Measurements from ENCODE around the gene IPO5. TPM values are rescaled to one million over a fixed set of nuclear protein-coding genes. Genes with fewer than 3 reads are reported as not detected.
"Not testable (repeated sequence)": the region's sequence is repeated elsewhere in the genome, so short reads cannot be mapped to it uniquely, and the experiment has no call there.

Gene IPO5
- total RNA-seq, 6 experiments from 2014 or later = 36.0 to 52.3 (median 45.2) TPM

DNA sequence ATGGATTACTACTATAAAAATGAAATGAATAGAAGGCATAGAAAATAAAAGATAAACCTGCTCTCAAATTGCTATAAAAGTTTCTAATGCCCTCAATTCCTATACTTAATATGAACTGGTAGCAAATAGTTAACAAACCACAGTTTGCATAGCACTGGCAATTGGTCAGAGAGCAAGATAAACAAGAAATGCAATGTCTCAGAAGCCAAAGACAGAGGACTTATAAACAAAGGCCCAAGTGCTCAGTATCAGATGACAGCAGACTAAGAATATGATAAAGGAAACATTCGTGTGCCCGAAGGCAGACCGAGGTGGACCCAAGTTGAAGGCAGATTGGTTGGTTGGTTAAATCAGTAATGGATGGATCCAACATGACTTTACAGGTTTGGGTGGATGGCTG, 50.6 kb downstream of the IPO5 start:
- ATAC-seq (peak in 1 of 4 donors; percentile 28), DNase-seq (no peak)
- Histone ChIP-seq H3K9me3 (no peaks in the 10 kb centered on the region), H3K4me3 (no peak overlapping the region), H3K4me1 (no peaks in the 10 kb centered on the region), H3K27me3 (no peaks in the 10 kb centered on the region), H3K36me3 (peaks cover 0 to 87% (median 45%) of the 10 kb centered on the region in 4 donors), H3K27ac (no peak overlapping the region)
- TF ChIP-seq POLR2A (IDR thresholded peaks at IDR 0.05) = no peak
- TF ChIP-seq, protein P1, sequence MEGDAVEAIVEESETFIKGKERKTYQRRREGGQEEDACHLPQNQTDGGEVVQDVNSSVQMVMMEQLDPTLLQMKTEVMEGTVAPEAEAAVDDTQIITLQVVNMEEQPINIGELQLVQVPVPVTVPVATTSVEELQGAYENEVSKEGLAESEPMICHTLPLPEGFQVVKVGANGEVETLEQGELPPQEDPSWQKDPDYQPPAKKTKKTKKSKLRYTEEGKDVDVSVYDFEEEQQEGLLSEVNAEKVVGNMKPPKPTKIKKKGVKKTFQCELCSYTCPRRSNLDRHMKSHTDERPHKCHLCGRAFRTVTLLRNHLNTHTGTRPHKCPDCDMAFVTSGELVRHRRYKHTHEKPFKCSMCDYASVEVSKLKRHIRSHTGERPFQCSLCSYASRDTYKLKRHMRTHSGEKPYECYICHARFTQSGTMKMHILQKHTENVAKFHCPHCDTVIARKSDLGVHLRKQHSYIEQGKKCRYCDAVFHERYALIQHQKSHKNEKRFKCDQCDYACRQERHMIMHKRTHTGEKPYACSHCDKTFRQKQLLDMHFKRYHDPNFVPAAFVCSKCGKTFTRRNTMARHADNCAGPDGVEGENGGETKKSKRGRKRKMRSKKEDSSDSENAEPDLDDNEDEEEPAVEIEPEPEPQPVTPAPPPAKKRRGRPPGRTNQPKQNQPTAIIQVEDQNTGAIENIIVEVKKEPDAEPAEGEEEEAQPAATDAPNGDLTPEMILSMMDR (IDR thresholded peaks at IDR 0.05) = no peak
- WGBS (ENCODE audit: insufficient coverage, low coverage, low lambda C conversion rate, missing lambda C conversion rate) = 76% methylated on average over 3 of the region's 3 CpGs
- intact Hi-C loops (cut with DNase I) = loop anchor here in 1 of 2 donors (10.0 kb wide), 1 partner anchor 149 kb away; no protein-coding TSS in a partner anchor

GRCh38 chr13:98004997-98005396, 51.5 kb downstream of the IPO5 start:
- DNase-seq, ATAC-seq, H3K4me1 ChIP-seq, H3K27ac ChIP-seq, H3K4me3 ChIP-seq, H3K9me3 ChIP-seq, H3K27me3 ChIP-seq: not testable (repeated sequence)
- intact Hi-C loops (cut with DNase I) = loop anchor here in 1 of 2 donors (10.0 kb wide), 1 partner anchor 150 kb away; no protein-coding TSS in a partner anchor
- 98% methylated on average over 6 of the region's 8 CpGs for WGBS (ENCODE audit: insufficient coverage, low coverage, low lambda C conversion rate, missing lambda C conversion rate)
- H3K36me3 ChIP-seq = peaks cover 0 to 96% (median 50%) of the 10 kb centered on the region in 4 donors

GRCh38 chr13:98007001-98007400, 53.5 kb downstream of the IPO5 start:
- intact Hi-C loops (cut with DNase I) = loop anchor here in 1 of 2 donors (10.0 kb wide), 1 partner anchor 152 kb away; no protein-coding TSS in a partner anchor
- peaks cover 0 to 89% (median 46%) of the 10 kb centered on the region in 4 donors for H3K36me3 ChIP-seq

GRCh38 chr13:98013241-98013640, 59.8 kb downstream of the IPO5 start:
- 89% methylated on average over 9 of the region's 9 CpGs for whole genome bisulfite sequencing (ENCODE audit: insufficient coverage, low coverage, low lambda C conversion rate, missing lambda C conversion rate)
- Histone ChIP-seq H3K4me1 (no peaks in the 10 kb centered on the region), H3K4me3 (no peak overlapping the region), H3K27me3 (no peaks in the 10 kb centered on the region), H3K9me3 (no peaks in the 10 kb centered on the region), H3K27ac (no peak overlapping the region), H3K36me3 (peaks cover 8 to 68% (median 30%) of the 10 kb centered on the region in 4 donors)
- ATAC-seq (no peak), DNase-seq (no peak)
- no peak for TF ChIP-seq POLR2A (IDR thresholded peaks at IDR 0.05)
- TF ChIP-seq, protein P1 (IDR thresholded peaks at IDR 0.05) = no peak
- intact Hi-C loops (cut with DNase I) = no loop called here

More at GRCh38 chr13:98007001-98007400, 53.5 kb downstream of the IPO5 start:
- 75% methylated on average over 1 of the region's 5 CpGs for WGBS (ENCODE audit: insufficient coverage, low coverage, low lambda C conversion rate, missing lambda C conversion rate)
- no peaks in the 10 kb centered on the region for H3K4me1 ChIP-seq
- DNase-seq (no peak), ATAC-seq (no peak)
- TF ChIP-seq, protein P1 (IDR thresholded peaks at IDR 0.05) = no peak
- no peak for TF ChIP-seq POLR2A (IDR thresholded peaks at IDR 0.05)
- H3K27me3 ChIP-seq = no peaks in the 10 kb centered on the region
- H3K27ac ChIP-seq = no peak overlapping the region
- no peaks in the 10 kb centered on the region for H3K9me3 ChIP-seq
- no peak overlapping the region for H3K4me3 ChIP-seq

GRCh38 chr13:98014766-98015165, 61.3 kb downstream of the IPO5 start:
- Histone ChIP-seq H3K27ac (no peak overlapping the region), H3K4me3 (no peak overlapping the region), H3K36me3 (peaks cover 15 to 68% (median 34%) of the 10 kb centered on the region in 4 donors), H3K9me3 (no peaks in the 10 kb centered on the region), H3K4me1 (no peaks in the 10 kb centered on the region), H3K27me3 (no peaks in the 10 kb centered on the region)
- ATAC-seq = no peak
- intact Hi-C loops (cut with DNase I) = no loop called here
- TF ChIP-seq, protein P1 (IDR thresholded peaks at IDR 0.05) = no peak
- TF ChIP-seq POLR2A (IDR thresholded peaks at IDR 0.05) = no peak
- no peak for DNase-seq
